ENCODE results near the gene GRWD1. TPM values are rescaled to one million over a fixed set of nuclear protein-coding genes. Genes with fewer than 3 reads are reported as not detected.

GRWD1 gene
- total and polyA plus RNA-seq, 2 of the 4 experiments (the other 2 are of a cell fraction): 22.0 to 22.5 TPM

DNA sequence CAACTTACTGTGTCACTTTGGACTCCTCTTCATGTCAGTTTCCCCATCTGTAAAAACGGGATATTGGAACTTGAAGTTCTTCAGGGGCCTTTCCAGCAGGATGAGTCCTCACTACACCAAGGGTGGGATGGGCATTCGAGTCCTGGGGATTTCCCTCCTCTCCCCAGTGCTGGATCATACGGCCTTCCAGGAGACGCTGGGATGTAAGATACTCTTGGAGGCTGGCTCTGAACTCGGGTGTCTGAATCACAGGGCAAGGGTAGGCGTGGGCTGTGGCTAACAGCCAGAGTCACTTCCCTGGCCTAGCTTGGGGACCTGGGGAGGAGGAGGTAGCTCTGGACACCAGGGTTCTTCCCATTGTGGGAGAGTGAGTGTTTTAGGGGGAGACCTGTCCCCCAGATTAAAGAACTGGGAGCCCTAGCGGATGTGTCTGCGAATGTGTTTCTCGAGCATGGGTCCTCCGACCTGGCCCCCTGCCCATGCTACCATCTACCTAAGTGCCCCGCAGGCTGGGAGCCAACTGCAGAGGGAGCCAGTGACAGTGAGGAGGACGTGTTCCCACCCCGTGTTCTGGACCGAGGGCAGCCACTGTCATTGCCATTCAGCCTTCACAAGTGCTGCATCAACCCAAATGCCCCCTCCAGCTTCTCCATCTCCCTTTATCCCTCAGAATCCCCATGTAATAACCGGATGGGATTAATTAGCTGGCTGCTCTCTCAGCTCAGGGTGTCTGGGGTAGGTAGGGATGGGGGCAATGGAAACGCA, 21.0 kb downstream of the GRWD1 start:
- Histone ChIP-seq H3K9me3 (ENCODE audit: control insufficient read depth, insufficient read depth, low read length) (no peaks in the 10 kb centered on the region), H3K9ac (ENCODE audit: low read depth, low read length) (no peak overlapping the region), H3K4me1 (ENCODE audit: control insufficient read depth, insufficient read depth, low read length) (no peaks in the 10 kb centered on the region; the same call in 1 of the 2 replicates), H3K27me3 (ENCODE audit: control insufficient read depth, insufficient read depth, low read length) (no peaks in the 10 kb centered on the region), H3K18ac (ENCODE audit: low read depth, low read length) (no peak overlapping the region), H3K56ac (ENCODE audit: extremely low read depth, insufficient read depth, low read length) (no peak overlapping the region), H3K9me1 (ENCODE audit: insufficient read depth, low read length) (peaks cover 15% of the 10 kb centered on the region), H2BK5ac (ENCODE audit: low read depth, low read length, poor library complexity, severe bottlenecking) (peak overlapping the region; percentile 8), H3K4me2 (ENCODE audit: low read depth, low read length) (no peak overlapping the region), H2AFZ (replicated peaks; ENCODE audit: low read length, poor library complexity) (peak overlapping the region; percentile 57), H3K27ac (ENCODE audit: insufficient read depth, low read length) (no peak overlapping the region), H3K23ac (ENCODE audit: low read depth, low read length) (no peak overlapping the region), H4K91ac (ENCODE audit: insufficient read depth, low read depth, low read length) (no peak overlapping the region), H2AK9ac (replicated peaks; ENCODE audit: low read depth, low read length, poor library complexity) (peak overlapping the region; percentile 80), H3K36me3 (ENCODE audit: control insufficient read depth, insufficient read depth, low read length) (peaks cover 21% of the 10 kb centered on the region), H3K14ac (replicated peaks; ENCODE audit: low read depth, low read length) (0 out of 2 replicates have a peak overlapping the region, but pooled peaks have one; percentile 8), H2BK15ac (ENCODE audit: low read depth, low read length) (no peak overlapping the region), H3K4ac (ENCODE audit: low read depth, low read length) (no peak overlapping the region), H4K20me1 (ENCODE audit: insufficient read depth, low read length) (peaks cover 19% of the 10 kb centered on the region), H4K8ac (ENCODE audit: low read depth in 2 of 2, low read length in 2 of 2) (peak overlapping the region in 1 of 2 experiments; percentile 35; a peak in 2 of 4 replicates), H2AK5ac (ENCODE audit: low read depth, low read length) (no peak overlapping the region), H3K4me3 (ENCODE audit: insufficient read depth, low read depth, low read length) (no peak overlapping the region), H3K79me1 (ENCODE audit: low read depth in 1 of 2, low read length in 2 of 2) (peaks cover 14 to 21% of the 10 kb centered on the region in 2 experiments; a peak in 3 of 4 replicates), H4K5ac (ENCODE audit: low read depth, low read length) (no peak overlapping the region), H2BK20ac (ENCODE audit: low read depth, low read length) (no peak overlapping the region), H2BK120ac (ENCODE audit: low read depth, low read length) (no peak overlapping the region)
- in situ Hi-C loops (cut with MboI; ENCODE audit: low sequenced_read_pairs) (no loop called here), intact Hi-C loops (cut with micrococcal nuclease) (no loop called here), dilution Hi-C loops (cut with HindIII; ENCODE audit: low sequenced_read_pairs, unreplicated experiment) (no loop called here)
- no TSS peak for BruUV-seq (replicated peaks)
- WGBS, 2 experiments (ENCODE audit: extremely low coverage in 2 of 2, insufficient read length in 1 of 2): 100% methylated on average over 1 of the region's 16 CpGs; no CpG with 5 or more reads in 1 of the 2 experiments
- ChIA-PET CTCF (no interaction called here), POLR2A (ENCODE audit: unreplicated experiment) (no interaction called here)
- TF ChIP-seq POLR2A (IDR thresholded peaks at IDR 0.05; ENCODE audit: low read depth, low read length): no peak
- TF ChIP-seq RAD21 (IDR thresholded peaks at IDR 0.05; ENCODE audit: low read length): 0 out of 2 replicates have a peak, but pooled peaks have one; percentile 3
- TF ChIP-seq MAZ (IDR thresholded peaks at IDR 0.05; ENCODE audit: borderline replicate concordance, low read depth, low read length): peak; percentile 34; the same call in 1 of the 2 replicates
- DNase-seq: peak; percentile 84
- no peak for ATAC-seq (ENCODE audit: low read depth)
